ENCODE data around the gene HPN.
"Not testable (repeated sequence)": the region's sequence is repeated elsewhere in the genome, so short reads cannot be mapped to it uniquely, and the experiment has no call there.

Gene HPN

DNA sequence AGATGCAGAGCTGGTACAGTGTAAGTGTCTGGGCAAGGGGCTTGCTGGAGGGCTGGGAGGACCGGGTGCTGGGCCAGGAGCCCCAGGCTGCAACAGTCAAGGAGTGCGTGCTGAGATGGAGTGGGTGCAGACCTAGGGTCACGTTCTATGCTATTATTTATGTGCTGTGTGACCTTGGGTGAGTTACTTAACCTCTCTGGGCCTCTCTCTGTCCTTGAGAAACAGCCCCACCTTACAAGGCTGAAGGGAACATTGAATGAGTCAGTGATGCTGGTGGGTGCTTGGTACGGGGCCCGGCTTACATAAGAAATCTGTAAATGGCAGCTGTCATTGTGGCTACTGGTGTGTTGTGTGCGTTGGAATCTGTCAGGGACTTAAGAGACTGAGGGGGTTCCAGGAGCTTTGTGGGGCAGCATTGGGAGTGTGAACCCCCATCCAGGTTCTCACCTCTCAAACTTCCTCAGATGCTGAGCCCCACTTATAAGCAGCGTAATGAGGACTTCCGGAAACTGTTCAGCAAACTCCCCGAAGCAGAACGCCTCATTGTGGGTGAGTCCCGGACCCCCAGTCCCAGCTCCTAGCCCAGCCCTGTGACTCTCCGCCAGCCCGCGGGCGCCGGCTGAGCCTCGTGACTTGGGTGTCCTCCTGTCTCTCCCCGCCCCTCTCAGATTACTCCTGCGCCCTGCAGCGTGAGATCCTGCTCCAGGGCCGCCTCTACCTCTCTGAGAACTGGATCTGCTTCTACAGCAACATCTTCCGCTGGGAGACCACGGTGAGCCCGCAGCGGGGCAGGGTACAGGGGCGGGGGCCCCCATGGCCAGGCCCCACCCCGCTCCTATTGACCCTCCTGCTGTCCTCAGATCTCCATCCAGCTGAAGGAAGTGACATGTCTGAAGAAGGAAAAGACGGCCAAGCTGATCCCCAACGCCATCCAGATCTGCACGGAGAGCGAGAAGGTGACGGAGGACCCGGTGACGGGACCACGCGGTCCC, 31.8 kb upstream of the HPN start:
- DNase-seq = no peak

- DNase-seq = no peak
Measured at GRCh38 chr19:35011091-35011689, 30.3 kb upstream of the HPN start.

- DNase-seq = no peak
Measured at GRCh38 chr19:35011737-35012682, 29.5 kb upstream of the HPN start.

DNA sequence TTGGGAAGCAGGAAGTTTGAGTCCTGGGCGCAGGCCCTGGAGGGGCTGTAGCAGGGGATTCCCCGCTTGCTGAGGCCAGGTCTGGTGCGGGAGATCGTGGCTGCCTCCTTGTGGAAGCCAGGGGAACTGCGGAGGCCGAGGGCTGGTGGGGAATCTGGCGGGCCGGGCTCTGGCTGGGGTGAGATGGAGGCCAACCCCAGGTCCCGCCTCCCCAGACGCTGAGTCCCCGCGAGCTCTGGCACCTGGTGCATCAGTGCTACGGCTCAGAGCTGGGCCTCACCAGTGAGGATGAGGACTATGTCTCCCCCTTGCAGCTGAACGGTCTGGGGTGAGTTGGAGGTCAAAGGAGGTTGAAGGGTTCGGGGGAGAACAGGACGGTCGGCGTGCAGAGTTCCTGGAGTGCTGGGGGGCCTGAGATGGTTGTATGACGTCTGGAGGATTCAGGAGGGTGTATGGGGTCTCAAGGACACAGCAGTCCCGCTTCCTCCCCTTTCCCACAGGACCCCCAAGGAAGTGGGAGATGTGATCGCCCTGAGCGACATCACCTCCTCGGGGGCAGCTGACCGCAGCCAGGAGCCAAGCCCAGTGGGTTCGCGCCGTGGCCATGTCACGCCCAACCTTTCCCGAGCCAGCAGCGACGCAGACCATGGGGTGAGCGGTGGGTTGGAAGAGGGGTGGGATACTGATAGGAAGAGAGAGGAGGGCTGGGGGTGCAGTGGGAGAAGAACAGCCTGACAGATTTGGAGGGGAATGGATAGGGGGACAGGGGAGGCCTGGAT, 28.3 kb upstream of the HPN start:
- no peak for DNase-seq

- no peak for DNase-seq
Measured at GRCh38 chr19:35013820-35014754, 27.4 kb upstream of the HPN start.

GRCh38 chr19:35014774-35015173, 26.7 kb upstream of the HPN start:
- DNase-seq = not testable (repeated sequence)

- no peak for DNase-seq
Measured at GRCh38 chr19:35015270-35015953, 26.1 kb upstream of the HPN start.

DNA sequence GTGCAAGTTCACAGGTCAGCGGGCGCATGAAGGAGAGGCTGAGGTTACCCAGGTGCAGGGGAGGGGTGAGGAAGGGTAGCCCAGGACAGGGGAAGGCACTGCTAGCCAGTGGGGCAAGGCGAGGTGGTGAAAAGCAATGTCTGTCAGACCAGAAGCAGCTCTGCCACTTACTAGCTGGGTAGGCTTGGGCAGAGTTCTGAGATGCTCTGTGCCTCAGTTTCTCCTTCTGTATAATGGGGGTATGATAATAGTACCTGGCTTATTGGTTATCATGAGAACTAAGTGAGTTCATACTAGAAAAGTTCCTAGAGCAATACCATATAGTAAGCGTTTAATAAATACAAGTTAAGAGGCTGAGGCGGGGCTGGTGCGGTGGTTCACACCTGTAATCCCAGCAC, 25.6 kb upstream of the HPN start:
- no peak for DNase-seq

DNA sequence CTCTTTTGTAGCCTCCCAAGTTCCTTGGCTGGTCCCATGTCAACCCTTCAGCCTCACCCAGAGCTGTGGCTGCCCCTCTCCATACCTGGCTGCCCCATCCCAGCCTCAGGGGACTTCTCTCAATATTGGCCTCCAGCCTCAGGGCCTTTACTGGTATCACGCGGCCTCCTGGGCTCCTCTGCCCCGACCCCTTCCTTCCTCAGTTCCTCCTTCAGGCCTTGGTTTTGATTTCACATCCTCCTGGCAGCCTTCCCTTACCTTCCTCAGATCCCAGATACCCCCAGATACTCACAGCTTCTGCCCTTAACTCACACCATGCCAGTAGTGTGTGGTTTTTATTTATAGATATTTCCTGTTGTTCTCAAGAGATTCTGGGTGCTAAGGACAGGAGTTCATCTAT, 24.0 kb upstream of the HPN start:
- DNase-seq = no peak

DNA sequence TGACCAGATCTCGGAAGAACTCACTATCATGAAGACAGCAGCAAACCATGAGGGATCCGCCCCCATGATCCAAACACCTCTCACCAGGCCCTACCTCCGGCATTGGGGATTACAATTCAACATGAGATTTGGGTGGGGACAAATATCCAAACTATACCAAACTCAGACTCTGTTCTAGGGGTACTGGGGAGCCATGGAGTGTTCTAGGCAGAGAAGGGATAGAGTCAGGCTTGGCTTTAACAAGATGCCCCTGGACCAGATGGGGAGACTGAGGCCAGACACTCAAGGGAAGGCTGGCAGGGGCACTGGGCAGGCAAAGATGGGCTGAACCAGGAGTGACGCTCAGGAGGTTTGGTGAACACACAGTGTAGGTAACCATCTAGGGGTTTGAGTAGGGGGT, 23.1 kb upstream of the HPN start:
- DNase-seq = no peak

GRCh38 chr19:35019144-35019543, 22.4 kb upstream of the HPN start:
- DNase-seq = no peak

- DNase-seq = no peak
Measured at GRCh38 chr19:35021016-35021415, 20.5 kb upstream of the HPN start.

GRCh38 chr19:35021596-35021995, 19.9 kb upstream of the HPN start:
- no peak for DNase-seq

- no peak for DNase-seq
Measured at GRCh38 chr19:35022460-35022859, 19.1 kb upstream of the HPN start.

- DNase-seq = no peak
Measured at GRCh38 chr19:35023428-35023827, 18.1 kb upstream of the HPN start.

GRCh38 chr19:35024095-35024494, 17.4 kb upstream of the HPN start:
- DNase-seq = no peak

DNA sequence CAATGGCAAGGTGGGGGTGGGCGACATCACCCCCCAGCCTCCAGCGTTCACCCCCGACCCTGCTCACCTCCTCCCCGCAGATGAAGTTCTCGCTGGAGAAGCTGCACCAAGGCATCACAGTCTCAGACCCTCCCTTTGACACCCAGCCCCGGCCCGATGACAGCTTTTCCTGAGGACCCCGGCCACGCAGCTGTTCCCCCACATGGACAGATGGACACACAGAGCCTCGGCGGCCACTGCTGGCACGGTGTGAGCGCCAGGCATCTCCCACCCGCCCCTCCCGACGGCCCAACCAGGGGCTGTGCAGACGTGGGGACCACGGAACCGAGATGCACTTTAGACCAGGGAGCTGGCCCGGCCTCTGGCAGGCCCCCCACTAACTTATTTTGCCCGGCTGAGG, 15.6 kb upstream of the HPN start:
- no peak for DNase-seq

- DNase-seq = no peak
Measured at GRCh38 chr19:35026418-35026817, 15.1 kb upstream of the HPN start.

DNA sequence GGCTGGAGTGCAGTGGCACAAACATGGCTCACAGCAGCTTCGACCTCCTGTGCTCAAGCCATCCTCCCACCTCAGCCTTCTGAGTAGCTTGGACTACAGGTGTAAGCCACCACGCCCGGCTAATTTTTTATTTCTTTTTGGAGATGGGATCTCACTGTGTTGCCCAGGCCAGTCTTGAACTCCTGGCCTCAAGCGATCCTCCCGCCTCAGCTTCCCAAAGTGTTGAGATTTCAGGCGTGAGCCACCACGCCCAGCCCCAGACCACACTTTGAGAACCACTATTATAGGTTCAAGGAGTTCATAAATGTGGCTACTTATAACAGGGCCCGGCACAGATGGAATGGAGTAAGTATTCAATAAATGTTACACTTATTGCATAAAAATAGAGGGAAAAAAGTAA, 14.5 kb upstream of the HPN start:
- no peak for DNase-seq

GRCh38 chr19:35027851-35028599, 13.5 kb upstream of the HPN start:
- no peak for DNase-seq
